HepG2 (cell line): ENCODE data around the gene NCLN. TPM values are rescaled to one million over a fixed set of nuclear protein-coding genes. Genes with fewer than 3 reads are reported as not detected.

Source experiments
- HDAC2 ChIP-seq: sonication (generic); formaldehyde crosslinking; IDR thresholded peaks from 2 replicates; pipeline ENCODE4 v1.4.0; 2020; ENCODE audit warnings: missing genetic modification reagents
- JUN ChIP-seq: sonication (generic); formaldehyde crosslinking; IDR thresholded peaks from 2 replicates; pipeline ENCODE4 v1.4.0; 2020; ENCODE audit warnings: mild to moderate bottlenecking, missing genetic modification reagents
- KAT8 ChIP-seq: IDR thresholded peaks from 2 replicates; pipeline ENCODE4 v1.6.1; 2016; ENCODE audit warnings: missing genetic modification reagents, missing compliant biosample characterization
- KDM2A ChIP-seq: sonication (generic); formaldehyde crosslinking; IDR thresholded peaks from 2 replicates; pipeline ENCODE4 v1.4.0; 2020; ENCODE audit warnings: low read depth, missing genetic modification reagents, borderline replicate concordance
- NFKB2 ChIP-seq: sonication (generic); formaldehyde crosslinking; IDR thresholded peaks from 2 replicates; pipeline ENCODE4 v1.4.0; 2020; ENCODE audit warnings: missing genetic modification reagents, borderline replicate concordance
- THYN1 ChIP-seq: sonication (generic); formaldehyde crosslinking; IDR thresholded peaks from 2 replicates; pipeline ENCODE4 v1.8.1; 2023; ENCODE audit warnings: low read depth, mild to moderate bottlenecking, moderate library complexity, missing genetic modification reagents, borderline replicate concordance
- ZNF253 ChIP-seq: sonication (generic); formaldehyde crosslinking; IDR thresholded peaks from 2 replicates; pipeline ENCODE4 v1.8.0; 2022; ENCODE audit warnings: mild to moderate bottlenecking, missing genetic modification reagents, borderline replicate concordance
- ZNF329 ChIP-seq: sonication (generic); formaldehyde crosslinking; IDR thresholded peaks from 2 replicates; pipeline ENCODE4 v1.9.0; 2021; ENCODE audit warnings: low read depth, mild to moderate bottlenecking, missing genetic modification reagents
- polyA plus RNA-seq, 8 experiments: library from polyadenylated mRNA; depleted of rRNA in 3 of 8; stranded (reverse) in 7 of 8; unstranded in 1 of 8; fragments of >200 nt; fragmentation: Illumina TruSeq in 4 of 8; extraction: Trizol in 4 of 8; gene quantifications; 2 replicates each; pipeline versions ENCODE4 v1.2.1 to v1.2.3, GENCODE V29; 2011 to 2016; ENCODE audit warnings: low read depth in 4 of 8, missing spikeins in 1 of 8, mixed read lengths in 1 of 8; ENCODE audit not compliant: insufficient read depth in 1 of 8
- total RNA-seq, 5 experiments: library from RNA; depleted of rRNA; stranded (reverse); fragments of >200 nt; fragmentation: Illumina TruSeq; extraction: Trizol; gene quantifications; 2 replicates each; pipeline ENCODE4 v1.2.3, GENCODE V29; 2016; ENCODE audit warnings: low read depth in 1 of 5
- TF ChIP-seq, protein P1 (sequence below): sonication (generic); formaldehyde crosslinking; IDR thresholded peaks from 2 replicates; pipeline ENCODE4 v1.8.0; 2022; ENCODE audit warnings: mild to moderate bottlenecking, missing genetic modification reagents
- TF ChIP-seq, protein P2 (sequence below): sonication (generic); formaldehyde crosslinking; IDR thresholded peaks from 2 replicates; pipeline ENCODE4 v1.5.0; 2020; ENCODE audit warnings: mild to moderate bottlenecking, missing genetic modification reagents
- TF ChIP-seq, protein P3 (sequence below): sonication (generic); formaldehyde crosslinking; IDR thresholded peaks from 2 replicates; pipeline ENCODE4 v1.5.0; 2020; ENCODE audit warnings: missing genetic modification reagents
- TF ChIP-seq, protein P4 (sequence below): sonication (generic); formaldehyde crosslinking; IDR thresholded peaks from 2 replicates; pipeline ENCODE4 v1.4.0; 2020; ENCODE audit warnings: missing genetic modification reagents, low read depth, mild to moderate bottlenecking, borderline replicate concordance
- TF ChIP-seq, protein P5 (sequence below): IDR thresholded peaks from 2 replicates; pipeline ENCODE4 v1.6.1; 2016; ENCODE audit warnings: missing genetic modification reagents, missing compliant biosample characterization
- TF ChIP-seq, protein P6 (sequence below): IDR thresholded peaks from 2 replicates; pipeline ENCODE4 v1.6.1; 2016; ENCODE audit warnings: missing compliant biosample characterization, missing genetic modification reagents, borderline replicate concordance
- TF ChIP-seq, protein P7 (sequence below): sonication (generic); formaldehyde crosslinking; IDR thresholded peaks from 2 replicates; pipeline ENCODE4 v1.5.1; 2020; ENCODE audit warnings: mild to moderate bottlenecking, missing genetic modification reagents, moderate library complexity
- TF ChIP-seq, protein P8 (sequence below): sonication (generic); formaldehyde crosslinking; IDR thresholded peaks from 2 replicates; pipeline ENCODE4 v1.5.0; 2020; ENCODE audit warnings: missing genetic modification reagents

The NCLN gene
- total and polyA plus RNA-seq, 2 of the 13 experiments (the other 11 are each of a cell fraction or from before 2014, with no cell fraction given), result 42.6 to 56.0 TPM

DNA sequence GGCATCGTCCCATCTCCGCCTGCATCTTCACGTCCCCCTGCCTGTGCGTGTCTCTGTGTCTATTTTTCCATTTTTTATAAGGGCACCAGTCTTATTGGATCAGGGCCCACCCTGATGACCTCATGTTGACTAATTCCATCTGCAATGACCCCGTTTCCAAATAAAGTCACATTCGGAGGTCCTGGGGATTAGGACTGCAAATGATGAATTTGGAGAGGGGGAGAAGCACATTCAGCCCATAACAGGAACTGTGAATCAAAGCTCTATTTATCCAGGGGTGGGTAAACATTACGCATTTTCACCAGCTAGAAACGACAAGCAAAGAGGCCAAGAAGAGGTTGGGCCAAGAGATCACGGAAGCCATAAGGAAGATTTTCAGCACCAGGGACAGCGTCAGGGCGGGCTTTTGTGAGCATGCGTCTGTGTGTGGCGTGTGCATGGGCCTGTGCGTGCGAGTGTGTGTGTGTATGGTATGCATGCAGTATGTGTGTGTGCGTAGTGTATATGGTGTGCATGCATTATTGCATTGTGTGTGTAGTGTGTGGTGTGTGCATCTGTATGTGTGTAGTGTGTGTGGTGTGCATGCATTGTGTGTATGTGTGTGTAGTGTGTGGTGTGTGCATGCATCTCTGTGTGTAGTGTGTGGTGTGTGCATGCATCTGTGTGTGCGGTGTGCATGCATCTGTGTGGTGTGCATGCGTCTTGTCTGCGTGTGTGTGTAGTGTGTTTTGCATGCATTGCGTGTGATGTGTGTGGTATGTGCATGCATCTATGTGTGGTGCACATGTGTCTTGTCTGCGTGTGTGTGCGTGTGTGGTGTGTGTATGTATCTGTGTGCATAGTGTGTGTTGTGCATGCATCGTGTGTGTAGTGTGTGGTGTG is 58.3 kb downstream of the NCLN start (continued):
- TF ChIP-seq HDAC2 (CRISPR knock-in tag) (peak; percentile 45; the same call in 1 of the 2 replicates), JUN (CRISPR knock-in tag) (no peak), ZNF329 (CRISPR knock-in tag) (no peak), KAT8 (CRISPR knock-in tag) (no peak), KDM2A (CRISPR knock-in tag) (peak; percentile 62; the same call in 1 of the 2 replicates), THYN1 (CRISPR knock-in tag) (no peak), NFKB2 (peak; percentile 51; the same call in 1 of the 2 replicates), ZNF253 (CRISPR knock-in tag) (no peak; the same call in 1 of the 2 replicates)
- TF ChIP-seq, protein P1, sequence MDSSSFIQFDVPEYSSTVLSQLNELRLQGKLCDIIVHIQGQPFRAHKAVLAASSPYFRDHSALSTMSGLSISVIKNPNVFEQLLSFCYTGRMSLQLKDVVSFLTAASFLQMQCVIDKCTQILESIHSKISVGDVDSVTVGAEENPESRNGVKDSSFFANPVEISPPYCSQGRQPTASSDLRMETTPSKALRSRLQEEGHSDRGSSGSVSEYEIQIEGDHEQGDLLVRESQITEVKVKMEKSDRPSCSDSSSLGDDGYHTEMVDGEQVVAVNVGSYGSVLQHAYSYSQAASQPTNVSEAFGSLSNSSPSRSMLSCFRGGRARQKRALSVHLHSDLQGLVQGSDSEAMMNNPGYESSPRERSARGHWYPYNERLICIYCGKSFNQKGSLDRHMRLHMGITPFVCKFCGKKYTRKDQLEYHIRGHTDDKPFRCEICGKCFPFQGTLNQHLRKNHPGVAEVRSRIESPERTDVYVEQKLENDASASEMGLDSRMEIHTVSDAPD (CRISPR knock-in tag), result no peak
- TF ChIP-seq, protein P2, sequence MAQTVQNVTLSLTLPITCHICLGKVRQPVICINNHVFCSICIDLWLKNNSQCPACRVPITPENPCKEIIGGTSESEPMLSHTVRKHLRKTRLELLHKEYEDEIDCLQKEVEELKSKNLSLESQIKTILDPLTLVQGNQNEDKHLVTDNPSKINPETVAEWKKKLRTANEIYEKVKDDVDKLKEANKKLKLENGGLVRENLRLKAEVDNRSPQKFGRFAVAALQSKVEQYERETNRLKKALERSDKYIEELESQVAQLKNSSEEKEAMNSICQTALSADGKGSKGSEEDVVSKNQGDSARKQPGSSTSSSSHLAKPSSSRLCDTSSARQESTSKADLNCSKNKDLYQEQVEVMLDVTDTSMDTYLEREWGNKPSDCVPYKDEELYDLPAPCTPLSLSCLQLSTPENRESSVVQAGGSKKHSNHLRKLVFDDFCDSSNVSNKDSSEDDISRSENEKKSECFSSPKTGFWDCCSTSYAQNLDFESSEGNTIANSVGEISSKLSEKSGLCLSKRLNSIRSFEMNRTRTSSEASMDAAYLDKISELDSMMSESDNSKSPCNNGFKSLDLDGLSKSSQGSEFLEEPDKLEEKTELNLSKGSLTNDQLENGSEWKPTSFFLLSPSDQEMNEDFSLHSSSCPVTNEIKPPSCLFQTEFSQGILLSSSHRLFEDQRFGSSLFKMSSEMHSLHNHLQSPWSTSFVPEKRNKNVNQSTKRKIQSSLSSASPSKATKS (CRISPR knock-in tag), result no peak
- TF ChIP-seq, protein P3, sequence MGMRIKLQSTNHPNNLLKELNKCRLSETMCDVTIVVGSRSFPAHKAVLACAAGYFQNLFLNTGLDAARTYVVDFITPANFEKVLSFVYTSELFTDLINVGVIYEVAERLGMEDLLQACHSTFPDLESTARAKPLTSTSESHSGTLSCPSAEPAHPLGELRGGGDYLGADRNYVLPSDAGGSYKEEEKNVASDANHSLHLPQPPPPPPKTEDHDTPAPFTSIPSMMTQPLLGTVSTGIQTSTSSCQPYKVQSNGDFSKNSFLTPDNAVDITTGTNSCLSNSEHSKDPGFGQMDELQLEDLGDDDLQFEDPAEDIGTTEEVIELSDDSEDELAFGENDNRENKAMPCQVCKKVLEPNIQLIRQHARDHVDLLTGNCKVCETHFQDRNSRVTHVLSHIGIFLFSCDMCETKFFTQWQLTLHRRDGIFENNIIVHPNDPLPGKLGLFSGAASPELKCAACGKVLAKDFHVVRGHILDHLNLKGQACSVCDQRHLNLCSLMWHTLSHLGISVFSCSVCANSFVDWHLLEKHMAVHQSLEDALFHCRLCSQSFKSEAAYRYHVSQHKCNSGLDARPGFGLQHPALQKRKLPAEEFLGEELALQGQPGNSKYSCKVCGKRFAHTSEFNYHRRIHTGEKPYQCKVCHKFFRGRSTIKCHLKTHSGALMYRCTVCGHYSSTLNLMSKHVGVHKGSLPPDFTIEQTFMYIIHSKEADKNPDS (CRISPR knock-in tag), result 0 out of 2 replicates have a peak, but pooled peaks have one; percentile 34
- TF ChIP-seq, protein P4, sequence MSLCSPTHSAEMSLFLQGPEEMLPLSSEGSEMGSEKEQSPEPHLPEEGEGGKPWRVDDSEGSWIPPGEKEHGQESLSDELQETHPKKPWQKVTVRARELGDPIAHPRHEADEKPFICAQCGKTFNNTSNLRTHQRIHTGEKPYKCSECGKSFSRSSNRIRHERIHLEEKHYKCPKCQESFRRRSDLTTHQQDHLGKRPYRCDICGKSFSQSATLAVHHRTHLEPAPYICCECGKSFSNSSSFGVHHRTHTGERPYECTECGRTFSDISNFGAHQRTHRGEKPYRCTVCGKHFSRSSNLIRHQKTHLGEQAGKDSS, result no peak
- TF ChIP-seq, protein P5, sequence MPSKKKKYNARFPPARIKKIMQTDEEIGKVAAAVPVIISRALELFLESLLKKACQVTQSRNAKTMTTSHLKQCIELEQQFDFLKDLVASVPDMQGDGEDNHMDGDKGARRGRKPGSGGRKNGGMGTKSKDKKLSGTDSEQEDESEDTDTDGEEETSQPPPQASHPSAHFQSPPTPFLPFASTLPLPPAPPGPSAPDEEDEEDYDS (CRISPR knock-in tag), result no peak
- TF ChIP-seq, protein P6, sequence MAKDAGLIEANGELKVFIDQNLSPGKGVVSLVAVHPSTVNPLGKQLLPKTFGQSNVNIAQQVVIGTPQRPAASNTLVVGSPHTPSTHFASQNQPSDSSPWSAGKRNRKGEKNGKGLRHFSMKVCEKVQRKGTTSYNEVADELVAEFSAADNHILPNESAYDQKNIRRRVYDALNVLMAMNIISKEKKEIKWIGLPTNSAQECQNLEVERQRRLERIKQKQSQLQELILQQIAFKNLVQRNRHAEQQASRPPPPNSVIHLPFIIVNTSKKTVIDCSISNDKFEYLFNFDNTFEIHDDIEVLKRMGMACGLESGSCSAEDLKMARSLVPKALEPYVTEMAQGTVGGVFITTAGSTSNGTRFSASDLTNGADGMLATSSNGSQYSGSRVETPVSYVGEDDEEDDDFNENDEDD (CRISPR knock-in tag), result peak; percentile 69; the same call in 1 of the 2 replicates
- TF ChIP-seq, protein P7, sequence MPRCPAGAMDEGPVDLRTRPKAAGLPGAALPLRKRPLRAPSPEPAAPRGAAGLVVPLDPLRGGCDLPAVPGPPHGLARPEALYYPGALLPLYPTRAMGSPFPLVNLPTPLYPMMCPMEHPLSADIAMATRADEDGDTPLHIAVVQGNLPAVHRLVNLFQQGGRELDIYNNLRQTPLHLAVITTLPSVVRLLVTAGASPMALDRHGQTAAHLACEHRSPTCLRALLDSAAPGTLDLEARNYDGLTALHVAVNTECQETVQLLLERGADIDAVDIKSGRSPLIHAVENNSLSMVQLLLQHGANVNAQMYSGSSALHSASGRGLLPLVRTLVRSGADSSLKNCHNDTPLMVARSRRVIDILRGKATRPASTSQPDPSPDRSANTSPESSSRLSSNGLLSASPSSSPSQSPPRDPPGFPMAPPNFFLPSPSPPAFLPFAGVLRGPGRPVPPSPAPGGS (CRISPR knock-in tag), result peak; percentile 25; the same call in 1 of the 2 replicates
- TF ChIP-seq, protein P8, sequence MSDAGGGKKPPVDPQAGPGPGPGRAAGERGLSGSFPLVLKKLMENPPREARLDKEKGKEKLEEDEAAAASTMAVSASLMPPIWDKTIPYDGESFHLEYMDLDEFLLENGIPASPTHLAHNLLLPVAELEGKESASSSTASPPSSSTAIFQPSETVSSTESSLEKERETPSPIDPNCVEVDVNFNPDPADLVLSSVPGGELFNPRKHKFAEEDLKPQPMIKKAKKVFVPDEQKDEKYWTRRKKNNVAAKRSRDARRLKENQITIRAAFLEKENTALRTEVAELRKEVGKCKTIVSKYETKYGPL (CRISPR knock-in tag), result no peak; the same call in 1 of the 2 replicates
